K562 (cell line): ENCODE data around the gene FMNL1.

Experiments
- FOXJ3 ChIP-seq: sonication (generic); formaldehyde crosslinking; IDR thresholded peaks from 2 replicates; pipeline ENCODE4 v1.4.0; 2020; ENCODE audit warnings: mild to moderate bottlenecking, missing genetic modification reagents
- FOXP1 ChIP-seq: sonication (generic); formaldehyde crosslinking; IDR thresholded peaks from 2 replicates; pipeline ENCODE4 v1.8.0; 2022; ENCODE audit warnings: mild to moderate bottlenecking, missing genetic modification reagents
- GABPB1 ChIP-seq: sonication (generic); formaldehyde crosslinking; IDR thresholded peaks from 2 replicates; pipeline ENCODE4 v1.8.0; 2022; ENCODE audit warnings: mild to moderate bottlenecking, missing genetic modification reagents
- HCFC1 ChIP-seq: IDR thresholded peaks from 2 replicates; pipeline ENCODE4 v1.6.1; 2012; ENCODE audit warnings: low read depth, low read length, improper control_type of control experiment
- KLF13 ChIP-seq: fragments of 450-650 bp; IDR thresholded peaks from 2 replicates; pipeline ENCODE4 v1.6.1; 2016; ENCODE audit warnings: missing genetic modification characterization, low read depth, mild to moderate bottlenecking, missing compliant biosample characterization, moderate library complexity, borderline replicate concordance
- MIER1 ChIP-seq: fragments of 450-650 bp; IDR thresholded peaks from 2 replicates; pipeline ENCODE4 v1.6.1; 2016; ENCODE audit warnings: antibody characterized with exemption, mild to moderate bottlenecking, low read depth
- NFATC3 ChIP-seq: fragments of 450-650 bp; IDR thresholded peaks from 2 replicates; pipeline ENCODE4 v1.6.1; 2017; ENCODE audit warnings: mild to moderate bottlenecking
- USF2 ChIP-seq: sonication (generic); formaldehyde crosslinking; IDR thresholded peaks from 2 replicates; pipeline ENCODE4 v1.5.0; 2020; ENCODE audit warnings: missing genetic modification reagents
- ZBTB8A ChIP-seq: fragments of 450-650 bp; IDR thresholded peaks from 2 replicates; pipeline ENCODE4 v1.6.1; 2018; ENCODE audit warnings: mild to moderate bottlenecking, moderate library complexity; ENCODE audit not compliant: partially characterized antibody
- ZNF511 ChIP-seq: sonication (generic); formaldehyde crosslinking; IDR thresholded peaks from 2 replicates; pipeline ENCODE4 v1.8.0; 2022; ENCODE audit warnings: mild to moderate bottlenecking, missing genetic modification reagents

GRCh38 chr17:45232514-45233422 lies 11.1 kb downstream of the FMNL1 start:
- TF ChIP-seq HCFC1 (no peak), USF2 (no peak), GABPB1 (CRISPR knock-in tag) (no peak), MIER1 (no peak), FOXP1 (CRISPR knock-in tag) (no peak), ZBTB8A (no peak), ZNF511 (CRISPR knock-in tag) (no peak), KLF13 (tag) (no peak), FOXJ3 (no peak), NFATC3 (no peak)
